Measurements from ENCODE around the gene TBXA2R. TPM values are rescaled to one million over a fixed set of nuclear protein-coding genes. Genes with fewer than 3 reads are reported as not detected.
"Not testable (repeated sequence)": the region's sequence is repeated elsewhere in the genome, so short reads cannot be mapped to it uniquely, and the experiment has no call there.

Gene TBXA2R
- total RNA-seq, 1 experiment from 2014 or later, result not detected

DNA sequence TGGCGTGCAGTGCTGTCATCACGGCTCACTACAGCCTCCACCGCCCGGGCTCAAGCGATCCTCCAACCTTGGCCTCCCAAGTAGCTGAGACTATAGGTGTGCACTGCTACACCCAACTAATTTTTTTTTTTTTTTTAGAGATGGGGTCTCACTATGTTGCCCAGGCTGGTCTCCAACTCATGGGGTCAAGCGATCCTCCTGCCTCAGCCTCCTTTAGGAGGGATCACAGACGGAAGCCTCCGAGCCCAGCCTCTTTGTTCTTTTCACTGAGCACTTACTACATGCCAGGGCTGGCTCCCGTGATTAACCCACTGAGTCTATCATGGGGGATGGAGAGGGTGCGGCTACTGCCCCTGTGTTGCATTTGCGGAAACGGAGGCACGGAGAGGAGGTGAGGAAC, 32.8 kb upstream of the TBXA2R start:
- no peak for DNase-seq (ENCODE audit: low read depth)

DNA sequence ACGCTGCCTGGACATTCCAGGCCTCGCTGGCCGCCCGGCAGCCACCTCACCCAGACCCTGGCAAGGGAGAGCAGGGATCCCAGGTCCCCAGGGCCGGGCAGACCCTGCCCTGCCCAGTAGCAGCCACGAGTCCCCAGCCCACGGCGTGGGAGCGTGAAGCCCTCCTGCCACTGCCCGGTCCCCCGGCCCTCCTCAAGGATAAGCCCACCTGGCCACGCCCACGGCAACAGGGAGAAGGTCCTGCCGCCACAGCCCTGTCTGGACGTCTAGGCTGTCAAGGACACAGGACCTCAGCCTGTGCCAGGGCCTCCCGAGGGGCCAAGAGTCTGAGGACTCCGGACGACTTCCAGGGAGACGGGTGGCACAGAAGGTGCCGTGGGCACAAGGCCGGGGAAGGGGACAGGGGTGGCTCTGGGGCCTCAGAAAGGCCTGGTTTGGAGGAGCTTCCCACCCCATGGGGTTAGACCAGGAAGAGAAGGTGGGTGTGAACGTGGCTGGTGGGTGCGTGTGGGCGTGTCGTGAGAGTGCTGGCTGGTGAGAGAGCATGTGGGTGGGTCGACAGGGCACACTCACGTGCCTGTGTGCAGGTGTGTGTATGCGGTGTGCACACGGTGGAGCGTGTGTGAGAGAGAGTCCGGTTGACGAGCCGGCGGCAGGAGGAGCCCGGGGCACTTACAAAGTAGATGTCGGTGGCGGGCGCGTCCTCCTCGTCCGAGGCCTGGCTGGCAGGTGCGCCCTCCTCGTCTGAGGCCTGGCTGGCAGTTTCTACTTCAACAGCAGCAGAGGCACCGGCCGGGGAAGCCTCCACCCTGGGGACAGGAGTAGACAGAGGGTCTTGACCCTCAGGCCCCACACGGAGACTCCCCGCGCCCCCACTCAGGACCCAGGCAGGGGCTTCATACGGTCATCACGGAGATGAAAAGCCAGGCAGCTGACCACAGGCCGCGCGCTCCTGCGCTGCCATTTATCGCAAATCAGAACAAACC, 31.8 kb upstream of the TBXA2R start:
- DNase-seq (ENCODE audit: low read depth), result no peak

DNA sequence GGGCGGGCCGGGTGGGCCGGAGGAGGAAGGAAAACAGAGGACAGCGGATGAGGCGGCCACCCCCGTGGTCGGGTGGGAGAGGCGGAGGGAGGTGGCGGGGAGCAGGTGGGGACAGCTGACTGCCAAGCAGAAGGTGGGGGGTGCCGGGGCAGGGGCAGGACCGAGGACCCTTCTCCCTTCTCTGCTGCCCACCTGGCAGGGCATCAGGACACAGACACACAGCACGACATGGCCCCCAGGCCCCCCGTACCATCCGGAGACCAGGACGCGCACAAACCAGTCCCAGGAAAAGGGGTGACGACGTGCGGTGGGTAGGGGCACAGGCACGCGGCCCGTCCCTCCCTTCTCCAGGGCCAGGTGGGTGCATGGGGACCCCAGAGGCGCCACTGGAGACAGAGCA, 30.9 kb upstream of the TBXA2R start:
- no peak for DNase-seq (ENCODE audit: low read depth)

DNA sequence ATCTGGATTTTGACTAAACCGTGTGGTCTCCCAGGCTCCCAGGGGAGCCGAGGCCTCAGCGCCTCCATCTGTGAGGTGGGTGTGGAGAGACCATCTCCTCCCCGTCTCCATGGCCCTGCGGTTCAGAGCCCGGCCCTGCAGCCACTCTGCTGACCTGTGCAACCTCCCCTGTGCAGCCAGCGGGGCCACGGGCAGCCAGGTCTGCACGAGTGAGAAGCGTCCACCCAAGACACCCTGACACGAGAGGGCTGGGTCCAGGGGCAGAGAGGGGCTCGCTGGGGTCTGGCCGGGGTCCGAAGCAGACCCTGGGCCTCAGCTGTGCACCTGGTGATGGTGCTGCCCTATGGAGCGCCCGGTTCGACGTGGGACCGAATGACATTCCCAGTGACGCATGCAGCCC, 30.3 kb upstream of the TBXA2R start:
- no peak for DNase-seq (ENCODE audit: low read depth)

DNA sequence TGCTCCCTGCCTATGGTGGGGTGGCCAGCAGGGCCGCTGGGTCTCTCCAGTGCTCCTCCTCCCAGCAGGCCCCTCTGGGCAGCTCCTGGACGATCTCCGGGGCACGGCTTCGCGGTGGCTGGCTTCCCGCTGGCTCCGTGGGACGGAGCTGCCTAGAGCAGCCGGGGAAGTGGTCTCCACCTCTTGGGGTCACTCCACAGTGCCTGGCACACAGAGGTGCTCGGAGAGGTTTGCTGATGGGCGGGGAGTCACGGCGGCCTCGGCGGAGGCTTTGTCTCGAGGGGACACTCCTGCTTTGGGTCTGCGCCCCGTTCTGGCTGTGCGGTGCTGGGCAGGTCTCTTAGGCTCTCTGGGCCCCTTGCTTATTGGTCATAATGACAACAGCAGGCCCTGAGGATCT, 29.8 kb upstream of the TBXA2R start:
- no peak for DNase-seq (ENCODE audit: low read depth)

DNA sequence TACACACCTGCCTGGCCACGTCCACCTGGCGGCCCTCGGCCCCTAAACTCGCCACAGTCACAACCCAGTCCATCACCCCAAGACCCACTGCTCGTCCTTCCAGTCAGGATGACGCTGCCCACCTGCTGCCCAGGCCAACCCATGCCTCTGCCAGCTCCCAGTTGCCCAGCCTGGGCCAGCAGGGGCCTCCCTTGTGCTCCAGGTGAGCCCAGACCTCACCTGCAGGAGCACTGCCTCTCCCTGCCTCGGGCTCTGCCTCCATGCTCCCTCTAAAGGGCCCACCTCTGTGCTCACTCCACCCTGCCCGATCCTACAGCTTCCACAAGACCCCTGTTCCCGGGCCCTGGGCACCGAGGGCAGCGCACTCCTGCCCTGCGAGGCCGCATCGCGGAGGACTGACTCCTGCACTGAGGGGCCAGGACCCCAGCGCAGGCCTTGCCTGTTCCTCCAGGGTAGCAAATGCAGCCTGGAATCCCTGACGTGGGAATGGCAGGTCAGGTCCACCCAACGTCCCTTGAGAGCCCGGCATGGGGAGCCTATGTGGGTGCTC, 27.9 kb upstream of the TBXA2R start:
- DNase-seq (ENCODE audit: low read depth), result no peak

DNA sequence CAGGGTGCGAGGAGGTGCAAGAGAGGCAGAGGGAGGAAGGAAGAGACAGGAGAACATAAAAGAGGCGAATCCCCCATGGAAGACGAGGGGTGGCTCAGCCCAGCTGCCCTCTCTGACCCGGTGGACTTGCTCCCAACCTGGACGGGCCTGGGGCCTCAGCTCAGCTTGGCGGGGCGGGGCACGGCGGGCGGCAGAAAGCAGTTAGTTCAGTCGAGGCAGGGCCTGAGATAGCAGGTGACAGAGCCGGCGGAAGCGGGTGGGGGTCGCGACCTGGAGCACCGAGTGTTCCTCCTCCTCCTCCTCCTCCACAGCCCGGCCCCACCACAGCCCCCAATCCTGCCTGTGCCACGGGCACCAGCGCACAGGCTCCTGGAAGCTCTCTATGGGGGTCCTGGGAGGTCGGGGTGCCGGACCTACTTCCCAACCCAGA, 26.9 kb upstream of the TBXA2R start:
- DNase-seq (ENCODE audit: low read depth), result no peak

DNA sequence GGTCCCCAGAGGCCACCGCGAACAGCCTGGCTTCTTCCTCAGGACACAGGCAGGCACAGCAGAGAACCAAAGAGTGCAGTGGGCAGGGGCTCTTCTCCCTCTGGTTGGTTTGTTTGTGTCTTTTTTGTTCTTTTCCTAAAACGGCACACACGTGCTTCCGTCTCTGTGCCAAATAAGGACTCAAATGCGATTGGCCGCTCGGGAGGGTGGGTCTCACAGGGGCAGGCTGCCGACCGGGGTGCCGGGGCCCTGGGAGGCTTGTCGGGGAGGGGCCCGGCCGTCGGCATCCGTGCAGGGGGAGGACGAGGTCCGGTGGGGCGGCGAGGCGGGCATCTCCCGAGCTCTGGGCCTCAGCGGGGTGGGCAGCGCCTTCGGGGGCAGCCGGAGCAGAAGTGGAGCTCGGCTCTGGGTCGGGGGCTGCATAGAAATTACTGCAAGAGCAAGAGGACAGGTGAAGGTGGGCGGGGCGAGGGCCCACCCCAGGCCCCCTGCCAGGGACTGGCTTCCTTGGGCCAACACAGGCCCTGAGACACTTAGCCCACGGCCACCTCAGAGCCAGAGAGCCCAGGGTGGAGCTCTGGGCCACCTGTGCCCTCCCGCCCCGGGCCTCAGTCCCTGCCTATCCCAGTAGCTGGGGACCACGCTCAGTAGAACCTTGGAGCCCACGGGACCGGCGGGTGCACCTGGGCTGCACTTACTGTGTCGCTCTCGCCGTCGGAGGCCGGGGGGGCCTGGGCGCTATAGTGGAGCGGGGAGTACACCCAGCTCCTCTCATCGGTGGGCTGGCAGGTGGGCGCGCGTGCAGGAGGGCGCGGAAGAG, 26.3 kb upstream of the TBXA2R start:
- DNase-seq (ENCODE audit: low read depth), result no peak

DNA sequence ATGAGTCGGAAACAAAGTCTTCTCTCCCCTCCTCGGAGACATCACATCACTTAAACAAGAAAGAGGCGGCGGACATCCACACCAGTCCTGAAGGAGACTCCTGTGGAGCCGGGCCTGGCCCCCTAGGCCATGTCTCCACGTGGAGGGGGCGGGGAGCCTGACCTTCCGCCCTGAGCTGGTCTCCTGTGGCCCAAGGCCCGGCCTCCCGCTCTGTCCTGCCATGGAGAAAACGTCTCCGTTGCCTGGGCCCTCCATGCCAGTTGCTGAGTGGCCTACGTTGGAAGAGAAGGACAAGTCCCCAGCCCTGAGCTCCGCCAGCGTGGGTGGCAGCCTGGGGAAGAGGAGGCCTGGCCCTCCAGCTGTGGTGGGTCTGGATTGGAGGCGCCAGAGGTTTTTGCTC, 25.4 kb upstream of the TBXA2R start:
- no peak for DNase-seq (ENCODE audit: low read depth)

DNA sequence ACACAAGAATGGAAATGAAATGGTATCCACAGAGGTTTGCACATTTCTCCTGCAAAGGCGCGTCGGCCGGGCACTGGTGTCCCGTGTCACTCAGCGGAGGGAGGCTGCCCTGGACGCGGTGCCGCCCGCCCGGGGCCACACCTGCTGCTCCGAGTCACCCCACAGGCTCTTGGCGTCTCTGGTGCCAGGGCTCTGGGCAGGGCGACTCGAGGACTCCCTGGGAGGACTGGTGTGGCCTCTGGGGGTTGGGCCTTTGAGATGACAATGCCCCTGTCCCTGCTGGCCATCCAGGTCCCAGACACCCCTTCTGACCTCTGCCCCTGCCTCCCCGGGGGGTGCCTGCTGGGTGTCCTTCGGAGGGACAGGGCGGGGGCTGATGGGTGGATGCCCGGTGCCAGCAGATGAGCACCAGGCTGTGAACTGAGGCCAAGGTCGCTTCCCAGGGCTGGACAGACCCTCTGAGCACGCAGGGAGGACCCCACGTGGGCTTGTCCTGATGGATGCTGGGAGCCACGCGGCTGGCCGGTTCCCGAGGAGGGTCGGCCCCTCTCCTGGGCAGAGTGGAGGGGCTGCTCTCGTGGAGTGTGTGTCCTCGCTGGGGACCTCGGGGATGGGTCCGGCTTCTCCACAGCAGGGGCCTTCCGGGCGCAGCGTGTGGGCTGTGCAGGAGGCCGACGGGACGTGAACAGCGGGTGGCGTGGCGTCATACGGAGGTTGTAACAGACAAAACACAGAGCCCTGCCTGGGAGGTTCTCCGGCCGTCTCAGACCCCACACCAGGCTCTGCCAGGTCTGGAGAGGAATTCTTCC, 24.6 kb upstream of the TBXA2R start:
- DNase-seq (ENCODE audit: low read depth), result no peak

DNA sequence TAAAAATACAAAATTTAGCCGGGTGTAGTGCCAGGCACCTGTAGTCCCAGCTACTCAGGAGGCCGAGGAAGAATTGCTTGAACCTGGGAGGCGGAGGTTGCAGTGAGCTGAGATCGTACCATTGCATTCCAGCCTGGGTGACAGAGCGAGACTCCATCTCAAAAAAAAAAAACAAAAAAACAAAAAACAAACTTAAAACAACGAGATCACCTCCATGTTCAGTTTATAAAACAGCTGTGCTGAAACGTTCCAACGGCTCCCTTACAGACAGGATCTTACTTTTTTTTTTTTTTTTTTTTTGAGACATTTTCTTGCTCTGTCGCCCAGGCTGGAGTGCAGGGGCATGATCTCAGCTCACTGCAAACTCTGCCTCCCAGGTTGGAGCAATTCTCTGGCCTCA, 22.1 kb upstream of the TBXA2R start:
- not testable (repeated sequence) for DNase-seq (ENCODE audit: low read depth)

DNA sequence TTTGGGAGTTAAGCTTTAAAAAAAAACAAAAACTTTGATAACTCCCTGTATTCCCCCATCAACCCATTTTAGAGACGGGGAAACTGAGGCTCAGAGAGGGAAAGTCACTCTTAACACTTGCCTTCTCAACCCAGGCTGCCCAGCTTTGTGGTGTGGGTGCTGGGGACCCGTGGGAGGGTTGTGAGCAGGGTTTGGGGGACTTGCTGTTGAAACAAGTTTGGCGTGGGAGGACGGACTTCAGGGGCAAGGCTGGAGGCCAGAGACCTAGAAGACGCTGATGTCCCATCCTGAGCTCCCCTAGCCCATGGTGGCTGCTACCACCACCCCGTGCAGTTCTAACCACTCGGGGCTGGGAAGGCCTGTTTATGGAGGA, 20.7 kb upstream of the TBXA2R start:
- DNase-seq (ENCODE audit: low read depth), result no peak

DNA sequence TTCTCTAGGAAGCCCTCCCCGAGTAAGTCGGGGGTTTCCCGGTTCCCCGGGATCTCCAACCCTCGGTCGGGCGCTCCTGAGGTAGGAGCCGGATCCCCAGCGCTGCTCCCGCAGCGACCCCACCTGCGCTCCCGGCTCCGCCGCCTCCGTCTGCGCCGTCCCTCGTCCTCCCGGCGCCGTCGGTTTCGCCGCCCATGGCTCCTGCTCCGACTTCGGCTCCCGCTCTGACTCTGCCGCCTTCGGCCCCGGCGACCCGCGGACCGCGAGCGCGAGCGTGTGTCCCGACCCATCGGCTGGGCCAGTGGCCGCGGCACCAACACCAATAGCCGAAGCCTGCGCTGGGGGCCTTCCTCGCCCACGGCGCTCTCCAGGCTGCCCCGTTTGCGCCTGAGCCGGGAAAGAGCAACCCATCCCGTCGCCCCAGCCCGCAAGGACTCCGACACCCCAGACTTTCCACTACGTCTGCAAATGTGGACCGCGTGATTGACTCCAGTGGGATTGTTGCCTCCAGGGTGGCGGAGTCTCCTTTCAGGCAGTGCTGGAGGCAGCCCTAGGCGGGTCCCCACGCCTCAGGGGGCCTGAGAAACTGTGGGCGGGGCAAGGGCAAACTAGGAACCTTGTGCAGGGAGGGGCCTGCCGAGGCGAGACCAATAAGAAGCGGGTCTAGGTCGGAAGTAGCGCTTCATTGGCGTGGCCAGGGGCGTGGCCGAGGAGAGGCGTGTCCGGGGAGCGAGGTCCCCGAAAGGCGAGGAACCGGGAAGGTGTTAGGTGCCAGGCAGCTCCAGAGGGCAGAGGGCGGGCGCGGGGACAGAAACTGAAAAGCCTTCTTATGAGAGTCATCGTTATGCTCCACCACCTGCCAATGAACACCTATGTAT, 20.0 kb upstream of the TBXA2R start, which contains the start of gene CACTIN:
Gene CACTIN, minus strand, starts transcription at position 318 of the 878 bp plus-strand sequence. Its CDS starts 28 bp downstream, at position 290.
- peak; percentile 99 for DNase-seq (ENCODE audit: low read depth)

DNA sequence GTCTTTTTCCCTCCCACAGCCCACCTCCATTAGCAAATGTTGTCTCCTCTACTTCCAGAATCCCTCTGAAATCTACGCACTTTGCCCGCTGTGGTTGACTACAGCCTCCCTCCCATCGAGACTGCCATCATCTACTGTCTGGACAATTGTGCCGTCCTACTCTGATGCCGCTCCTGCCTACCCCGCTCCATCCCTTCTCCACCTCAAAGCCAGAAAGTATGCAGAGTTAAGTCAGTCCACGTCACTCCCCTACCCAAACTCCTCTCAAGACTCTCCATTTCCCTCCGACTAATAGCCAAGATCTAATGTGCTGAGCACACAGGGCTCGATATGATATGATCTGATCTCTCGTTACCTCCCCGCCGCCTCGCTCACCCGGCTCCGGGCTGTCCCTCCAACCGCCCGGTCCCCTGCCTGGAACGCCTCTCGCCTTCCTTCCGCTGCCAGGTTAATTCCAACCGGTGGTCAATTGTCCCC, 19.4 kb upstream of the TBXA2R start:
- no peak for DNase-seq (ENCODE audit: low read depth)

DNA sequence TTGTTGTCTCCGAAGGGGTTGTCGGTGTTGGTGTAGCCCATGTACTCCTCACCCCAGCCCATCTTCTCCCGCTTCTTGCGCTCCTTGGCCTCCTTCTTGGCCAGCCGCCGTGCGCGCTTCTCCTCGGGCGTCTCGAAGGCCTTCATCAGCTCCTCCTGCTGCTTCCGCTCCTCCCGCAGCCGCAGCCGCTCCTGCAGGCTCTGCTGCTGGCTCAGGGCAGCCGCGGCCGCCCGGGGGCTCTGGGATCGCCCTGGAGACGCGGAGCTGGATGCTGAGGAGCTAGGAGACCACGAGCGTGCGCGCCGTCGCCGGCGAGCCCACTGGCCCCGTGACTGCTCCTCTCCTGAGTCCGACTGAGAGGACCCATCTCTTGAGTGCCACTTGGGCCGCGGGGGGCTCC, 17.0 kb upstream of the TBXA2R start:
- no peak for DNase-seq (ENCODE audit: low read depth)

DNA sequence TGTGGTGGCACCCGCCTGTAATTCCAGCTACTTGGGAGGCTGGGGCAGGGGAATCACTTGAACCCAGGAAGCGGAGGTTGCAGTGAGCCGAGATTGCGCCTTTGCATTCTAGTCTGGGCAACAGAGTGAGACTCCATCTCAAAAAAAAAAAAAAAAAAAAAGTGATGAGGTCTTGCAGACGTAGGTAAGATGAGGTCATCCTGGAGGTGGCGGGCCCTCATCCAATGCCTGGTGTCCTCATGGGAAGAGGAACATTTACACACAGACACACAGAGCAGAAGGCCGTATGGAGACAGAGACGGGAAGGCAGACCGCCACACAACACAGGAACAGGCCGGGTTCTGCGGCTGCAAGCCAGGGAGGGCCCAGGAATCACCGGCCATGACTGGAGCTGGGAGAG, 15.5 kb upstream of the TBXA2R start:
- DNase-seq (ENCODE audit: low read depth), result no peak

DNA sequence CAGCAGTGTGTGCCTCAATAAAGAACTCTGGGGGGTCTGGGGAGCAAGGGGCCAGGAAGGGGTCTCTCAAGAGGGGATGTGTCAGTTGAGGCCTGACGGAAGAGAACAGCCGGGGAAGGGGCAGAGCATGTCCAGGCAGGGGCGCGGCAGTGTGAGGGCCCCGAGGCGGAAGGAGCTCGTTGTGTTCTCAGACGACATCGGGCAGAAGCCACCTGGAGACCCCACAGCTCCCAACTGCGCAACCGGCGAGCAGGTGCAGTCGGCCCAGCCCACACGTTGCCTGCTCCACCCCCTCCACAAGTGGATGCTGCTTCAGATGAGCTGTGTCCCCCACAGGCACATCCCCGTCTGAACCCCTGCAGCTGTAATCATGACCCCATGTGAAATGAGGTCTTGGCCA, 15.0 kb upstream of the TBXA2R start:
- DNase-seq (ENCODE audit: low read depth), result no peak

DNA sequence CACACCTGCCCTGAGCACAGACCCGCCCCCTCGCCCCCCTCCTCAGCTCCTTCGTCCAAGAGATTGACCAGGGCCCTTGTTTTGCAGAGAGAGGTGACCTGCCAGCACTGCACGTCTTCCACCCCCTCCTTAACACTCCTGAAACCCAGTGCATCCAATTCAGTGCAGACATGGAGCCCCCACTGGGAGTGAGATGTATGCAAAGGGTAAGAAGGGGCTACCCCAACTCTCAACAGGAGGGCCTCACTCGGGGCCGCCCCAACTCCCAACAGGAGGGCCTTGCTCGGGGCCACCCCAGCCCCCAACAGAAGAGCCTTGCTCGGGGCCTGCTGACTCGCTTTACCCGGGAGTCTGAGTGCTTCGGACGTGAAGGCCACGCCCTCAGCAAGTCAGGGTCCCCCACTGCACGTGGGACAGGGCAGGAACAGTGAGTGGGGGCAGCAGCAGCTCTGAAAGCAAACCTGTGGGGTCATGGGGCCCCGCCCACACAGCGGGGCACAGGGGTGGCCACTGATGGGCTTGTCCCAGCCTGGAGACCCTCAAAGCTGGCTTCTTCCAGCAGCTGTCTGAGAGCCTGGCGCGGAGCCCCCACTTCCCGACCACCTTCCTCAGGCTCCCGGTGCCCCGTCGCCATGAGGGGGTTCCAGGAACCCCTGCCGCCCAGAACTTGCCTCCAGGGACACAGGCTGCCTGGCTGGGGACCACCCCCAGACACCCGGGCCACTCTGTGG, 14.3 kb upstream of the TBXA2R start:
- no peak for DNase-seq (ENCODE audit: low read depth)

DNA sequence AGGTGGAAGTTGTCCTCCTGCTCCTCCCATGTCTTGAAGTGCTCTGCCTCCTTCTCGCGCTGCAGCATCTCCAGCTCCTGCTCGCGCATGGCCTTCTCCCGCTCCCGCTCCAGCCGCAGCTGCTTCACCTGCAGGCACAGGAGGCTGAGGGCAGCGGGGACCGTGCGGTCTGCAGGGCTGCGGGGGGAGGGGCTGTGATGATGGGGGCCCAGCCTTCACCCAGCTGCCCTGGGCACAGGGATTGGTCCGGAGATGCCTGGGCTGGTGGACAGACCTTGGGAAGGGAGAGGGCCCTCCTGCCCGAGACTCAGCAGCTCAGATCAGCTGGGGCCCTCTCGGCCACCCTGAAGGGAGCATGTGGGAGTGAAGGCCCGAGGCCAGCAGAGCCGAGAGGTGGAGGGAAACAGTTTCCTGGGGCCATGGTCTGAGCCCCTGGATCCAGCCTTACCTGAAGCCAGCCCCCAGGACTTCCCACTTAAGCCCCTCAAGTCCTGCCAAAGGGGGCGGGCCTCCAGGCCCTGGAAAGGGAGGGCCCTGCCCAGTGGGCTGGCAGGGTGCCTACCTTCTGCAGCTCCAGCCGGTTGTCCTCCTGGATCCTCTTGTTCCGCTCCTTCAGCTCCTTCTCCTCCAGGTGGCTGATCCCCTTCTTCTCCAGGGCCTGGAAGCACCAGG, 13.6 kb upstream of the TBXA2R start:
- DNase-seq (ENCODE audit: low read depth), result no peak
